GM04504 (cell line): ENCODE results near the gene MANSC4.
"Not testable (repeated sequence)": the region's sequence is repeated elsewhere in the genome, so short reads cannot be mapped to it uniquely, and the experiment has no call there.

Source experiments
- DNase-seq: peaks from one replicate; pipeline ENCODE4 v3.0.0-alpha.2; 2012; ENCODE audit warnings: low read depth

MANSC4 gene

GRCh38 chr12:27751386-27752047, 28.5 kb downstream of the MANSC4 start:
- DNase-seq = no peak

- no peak for DNase-seq
These were observed 32.8 kb downstream of the MANSC4 start for GRCh38 chr12:27747111-27747820.

- DNase-seq = not testable (repeated sequence)
These were observed 34.3 kb downstream of the MANSC4 start for GRCh38 chr12:27745734-27746133.

GRCh38 chr12:27743601-27744000, 36.4 kb downstream of the MANSC4 start:
- DNase-seq = no peak

- not testable (repeated sequence) for DNase-seq
These were observed 45.7 kb downstream of the MANSC4 start for GRCh38 chr12:27734321-27734720.

GRCh38 chr12:27733791-27734190, 46.2 kb downstream of the MANSC4 start:
- DNase-seq = no peak

- DNase-seq = no peak
These were observed 46.9 kb downstream of the MANSC4 start for GRCh38 chr12:27733052-27733656.

- DNase-seq = no peak
These were observed 47.8 kb downstream of the MANSC4 start for GRCh38 chr12:27732281-27732680.

- DNase-seq = no peak
These were observed 49.9 kb downstream of the MANSC4 start for GRCh38 chr12:27730097-27730588.

- no peak for DNase-seq
These were observed 56.8 kb downstream of the MANSC4 start for GRCh38 chr12:27723212-27723611.
